UCSD-AML1 (cell line): ENCODE measurements around the gene SLC48A1.
A peak's percentile ranks its signal among the peaks of the same experiment; 100 is the strongest.

ENCODE experiments used
- DNase-seq: peaks from one replicate; lab custom pipeline; 2025; ENCODE audit not compliant: unreplicated experiment; lab: John Stamatoyannopoulos, UW

SLC48A1 gene

DNA sequence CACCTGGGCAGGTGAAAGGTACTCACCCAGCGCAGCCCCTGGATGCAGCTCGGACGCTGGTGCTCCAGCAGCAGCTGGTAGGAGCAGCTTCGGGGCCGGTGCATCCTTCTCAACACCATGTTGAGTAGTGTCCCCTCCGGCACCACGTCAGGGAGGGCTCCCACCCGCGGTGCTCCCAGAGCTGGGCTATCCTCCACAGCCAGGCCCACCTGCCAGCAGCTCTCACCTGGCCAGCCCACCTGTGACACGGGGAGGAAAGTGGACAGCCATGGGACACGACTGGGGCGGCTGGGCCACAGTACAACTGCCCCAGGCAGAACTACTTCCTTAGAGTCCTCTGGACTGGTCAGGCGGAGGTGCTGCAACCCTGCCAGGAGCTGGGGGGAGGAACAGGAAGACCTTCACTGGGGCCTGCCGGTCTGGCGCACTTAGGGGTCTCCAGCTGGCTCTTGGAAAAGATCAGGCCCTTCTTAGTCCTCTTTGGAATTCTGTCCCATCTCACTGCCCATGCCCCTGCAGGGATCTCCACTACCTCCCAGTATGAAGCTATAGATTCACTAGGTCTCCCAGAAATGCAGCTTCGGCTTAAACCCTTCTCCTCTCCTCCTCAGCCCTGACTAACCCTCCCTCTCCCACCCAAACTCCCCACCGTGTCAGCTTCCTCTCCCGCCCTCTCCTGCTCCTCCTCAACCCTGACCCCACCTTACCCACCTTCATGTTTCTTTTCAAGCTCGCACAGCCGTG lies 15.0 kb upstream of the SLC48A1 start:
- DNase-seq: peak; percentile 49

DNA sequence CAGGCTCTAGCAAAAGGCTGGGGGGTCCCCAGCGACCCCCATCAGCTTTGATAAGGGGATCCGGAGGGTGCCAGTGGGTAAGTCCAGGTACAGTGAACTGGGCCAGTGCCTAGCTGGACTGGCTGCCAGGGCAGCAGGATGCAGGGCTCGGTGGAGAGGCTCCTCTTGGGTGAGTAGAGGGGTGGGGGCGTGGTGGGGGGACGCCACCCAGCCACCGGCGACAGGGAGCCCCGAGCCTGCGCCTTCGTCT lies 14.5 kb upstream of the SLC48A1 start:
- DNase-seq: no peak

DNA sequence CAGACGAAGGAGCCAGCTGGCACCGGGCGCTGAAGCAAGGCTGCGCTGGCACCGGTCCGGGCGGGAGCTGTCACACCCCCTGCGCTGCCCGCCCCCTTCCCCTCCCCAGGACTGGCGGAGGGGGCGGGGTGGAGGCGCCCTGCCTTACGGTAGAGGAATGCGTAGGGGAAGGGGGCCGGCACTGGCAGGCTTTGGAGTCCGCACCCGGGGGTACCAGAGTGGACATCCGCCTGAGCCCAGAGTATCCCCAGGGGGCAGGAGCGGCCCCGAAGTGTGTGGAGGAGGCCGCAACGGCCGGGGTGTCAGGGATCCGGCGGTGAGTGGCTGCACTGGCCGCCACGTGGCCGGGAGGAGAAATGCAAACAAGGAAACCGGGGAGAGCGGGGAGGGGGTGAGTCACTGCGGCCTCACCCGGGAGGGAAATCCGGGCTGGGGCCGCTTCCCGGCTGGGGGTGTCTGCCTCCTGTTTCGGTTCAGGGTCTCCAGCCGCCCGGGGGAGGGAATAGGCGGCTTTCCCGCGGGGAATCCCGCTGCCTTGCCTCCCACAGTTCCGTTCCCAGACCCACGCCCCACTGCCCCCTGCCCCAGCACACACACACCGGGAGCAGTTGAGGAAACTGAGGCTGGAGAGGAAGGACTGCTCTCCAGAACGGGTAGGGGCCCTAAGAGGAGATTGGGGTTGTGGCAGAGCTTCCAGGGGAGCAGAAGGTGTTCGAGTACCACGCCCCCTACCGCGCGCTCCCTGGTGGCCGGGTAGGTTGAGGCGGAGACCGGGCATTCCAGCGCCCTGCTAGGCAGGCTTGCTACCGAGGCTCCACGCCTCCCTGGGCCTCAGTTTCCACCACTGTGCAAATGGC lies 14.0 kb upstream of the SLC48A1 start, which contains the start of gene RAPGEF3:
Gene RAPGEF3, minus strand, starts transcription at position 47 of the 857 bp plus-strand sequence. CDS start 324 bp downstream, outside the sequence.
- DNase-seq: peak; percentile 86

DNA sequence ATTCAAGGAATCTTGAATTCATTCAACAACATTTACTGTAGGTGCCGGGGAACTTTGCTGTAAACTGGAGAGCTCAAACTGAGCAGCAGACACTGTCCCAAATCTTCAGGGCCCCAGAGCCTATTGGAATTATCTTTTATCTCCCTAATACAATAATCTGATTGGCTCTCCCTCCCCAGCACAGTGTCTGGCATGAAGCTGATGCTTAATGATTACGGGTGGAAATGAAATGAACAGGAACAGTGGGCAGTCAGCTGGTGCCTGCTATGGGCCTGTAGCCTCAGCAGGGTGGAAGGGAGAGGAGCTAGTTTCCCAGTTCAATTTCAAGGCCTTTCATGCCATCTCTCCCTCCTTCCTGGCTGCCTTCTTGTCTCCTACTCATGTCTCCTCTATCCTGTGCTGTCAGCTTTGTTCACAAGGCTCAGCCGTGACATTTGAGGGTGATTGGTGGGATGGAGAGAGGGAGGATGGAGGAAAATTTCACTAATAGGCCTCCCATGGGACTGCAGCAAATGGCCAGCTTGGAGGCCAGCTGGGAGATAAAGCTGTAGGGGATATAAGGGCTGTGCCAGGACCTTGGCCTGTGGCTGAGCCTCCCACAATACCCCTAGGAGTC lies 10.1 kb upstream of the SLC48A1 start:
- no peak for DNase-seq

DNA sequence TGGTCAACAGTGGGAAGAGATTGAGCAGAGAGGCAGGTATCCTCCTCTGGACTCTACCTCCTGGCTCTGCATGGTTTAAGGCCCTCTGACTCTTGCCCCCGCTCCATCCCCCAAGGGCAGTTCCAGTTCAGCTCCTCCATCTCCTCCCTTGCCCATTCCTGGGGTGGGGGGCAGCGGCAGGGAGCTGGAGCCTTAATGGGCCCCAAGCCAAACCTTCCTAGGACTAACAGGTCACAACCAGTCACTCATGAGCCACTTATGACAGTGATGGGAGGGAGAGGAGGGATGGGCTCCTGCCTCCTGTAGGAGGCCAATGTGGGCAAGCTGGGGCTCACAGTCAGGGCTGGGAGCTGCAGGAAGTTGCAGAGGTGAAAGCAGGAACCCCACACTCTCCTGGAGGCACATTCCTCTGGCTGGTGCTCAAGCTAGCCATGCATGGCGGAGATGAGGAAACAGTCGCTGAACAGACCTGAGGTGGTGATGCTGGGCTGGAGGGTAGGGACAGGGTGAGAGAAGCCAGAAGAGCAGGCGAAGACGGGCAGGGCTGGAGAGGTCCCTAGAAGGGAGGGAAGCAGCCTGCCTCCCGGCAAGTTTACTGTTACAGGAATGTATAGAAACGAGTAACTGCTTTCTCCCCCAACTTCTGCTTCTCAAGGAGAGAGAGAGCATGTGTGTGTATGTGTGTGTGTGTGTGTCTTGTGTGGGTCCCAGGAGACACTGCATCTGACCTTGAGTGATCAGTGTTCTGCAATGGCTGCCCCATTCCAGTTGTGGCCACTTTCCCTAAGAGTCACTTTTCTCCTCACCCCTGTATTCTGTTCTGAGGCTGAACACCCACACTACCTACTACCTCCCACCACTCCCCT lies 9.3 kb upstream of the SLC48A1 start:
- DNase-seq: no peak

DNA sequence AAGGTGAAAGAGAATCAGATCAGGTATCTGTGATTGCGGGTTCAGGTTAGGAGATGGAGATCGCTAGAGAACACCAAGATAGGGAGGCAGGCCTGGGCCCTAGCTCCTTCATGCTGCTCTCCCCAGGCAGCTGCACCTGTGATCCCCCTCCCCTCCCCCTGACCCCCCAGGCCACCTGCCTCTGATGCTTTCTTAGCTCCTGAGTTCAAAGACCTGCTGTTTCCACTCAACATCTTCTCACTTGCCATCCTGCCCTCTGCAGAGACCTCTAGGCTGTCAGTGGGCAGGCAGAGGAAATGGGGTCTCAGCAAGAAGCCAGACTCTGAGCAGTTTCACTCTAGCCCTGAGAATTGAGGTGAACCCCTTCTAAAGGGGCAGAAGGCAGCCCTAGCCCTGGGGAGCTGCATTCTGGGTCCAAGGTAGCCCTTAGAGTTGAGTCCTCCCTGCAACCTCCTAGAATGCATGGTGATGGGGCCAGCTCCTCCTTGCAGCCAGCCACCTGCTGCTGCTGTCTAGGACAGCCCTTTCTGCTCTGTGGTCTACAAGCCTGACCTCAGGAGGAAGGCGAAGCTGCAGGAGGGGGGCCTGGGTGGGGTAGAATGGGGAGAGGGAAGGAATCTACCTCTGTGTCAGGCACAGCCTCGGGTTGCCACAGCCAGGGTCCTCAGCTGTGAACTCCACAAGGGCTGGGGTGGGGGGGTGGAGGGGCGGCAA lies 6.4 kb upstream of the SLC48A1 start:
- no peak for DNase-seq

DNA sequence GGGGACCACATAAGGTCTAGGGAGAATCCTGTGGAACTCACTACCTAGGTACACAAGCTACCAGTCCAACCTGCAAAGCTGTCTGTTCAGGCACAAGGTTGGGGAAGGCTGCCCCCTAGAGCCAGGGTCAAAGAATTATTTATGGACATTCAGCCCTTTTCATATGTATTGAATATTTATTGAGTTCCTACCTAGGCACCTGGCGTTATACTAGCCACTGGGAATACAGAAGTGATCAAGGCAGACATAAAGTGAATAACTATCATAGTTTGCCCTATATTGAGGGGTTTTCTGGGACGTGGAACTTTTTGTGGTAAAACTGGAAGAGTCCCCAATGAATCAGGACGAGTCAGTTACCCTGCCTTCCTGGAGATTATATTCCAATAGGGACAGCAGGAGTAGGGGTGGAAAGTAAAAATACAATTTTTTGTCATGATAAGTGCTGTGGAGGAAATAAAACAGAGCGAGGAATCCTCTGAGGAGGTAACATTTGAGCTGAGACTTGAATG lies 5.8 kb upstream of the SLC48A1 start:
- DNase-seq: peak; percentile 55

DNA sequence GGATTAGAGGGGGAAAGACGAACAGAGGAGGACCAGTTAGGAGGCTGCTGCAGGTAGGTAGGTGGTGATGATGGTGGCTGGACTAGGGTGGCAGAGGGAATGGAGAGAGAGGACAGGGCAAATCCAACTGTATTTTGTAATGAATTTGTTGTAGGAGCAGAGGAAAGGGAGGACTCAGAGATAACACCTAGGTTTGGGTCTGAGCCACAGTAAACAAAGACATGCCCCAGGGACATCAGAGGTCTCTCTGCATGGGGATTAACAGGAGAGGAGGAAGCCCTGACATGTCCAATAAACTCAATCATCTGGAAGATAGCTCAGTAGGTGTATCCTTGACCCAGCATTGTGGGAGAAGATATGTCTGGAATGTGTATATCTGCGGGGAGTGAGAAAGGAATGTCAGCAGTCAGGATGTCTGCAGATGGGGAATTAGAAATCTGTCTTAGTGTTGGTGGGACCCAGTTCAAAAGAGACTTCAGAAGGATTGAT lies 4.7 kb upstream of the SLC48A1 start:
- no peak for DNase-seq

DNA sequence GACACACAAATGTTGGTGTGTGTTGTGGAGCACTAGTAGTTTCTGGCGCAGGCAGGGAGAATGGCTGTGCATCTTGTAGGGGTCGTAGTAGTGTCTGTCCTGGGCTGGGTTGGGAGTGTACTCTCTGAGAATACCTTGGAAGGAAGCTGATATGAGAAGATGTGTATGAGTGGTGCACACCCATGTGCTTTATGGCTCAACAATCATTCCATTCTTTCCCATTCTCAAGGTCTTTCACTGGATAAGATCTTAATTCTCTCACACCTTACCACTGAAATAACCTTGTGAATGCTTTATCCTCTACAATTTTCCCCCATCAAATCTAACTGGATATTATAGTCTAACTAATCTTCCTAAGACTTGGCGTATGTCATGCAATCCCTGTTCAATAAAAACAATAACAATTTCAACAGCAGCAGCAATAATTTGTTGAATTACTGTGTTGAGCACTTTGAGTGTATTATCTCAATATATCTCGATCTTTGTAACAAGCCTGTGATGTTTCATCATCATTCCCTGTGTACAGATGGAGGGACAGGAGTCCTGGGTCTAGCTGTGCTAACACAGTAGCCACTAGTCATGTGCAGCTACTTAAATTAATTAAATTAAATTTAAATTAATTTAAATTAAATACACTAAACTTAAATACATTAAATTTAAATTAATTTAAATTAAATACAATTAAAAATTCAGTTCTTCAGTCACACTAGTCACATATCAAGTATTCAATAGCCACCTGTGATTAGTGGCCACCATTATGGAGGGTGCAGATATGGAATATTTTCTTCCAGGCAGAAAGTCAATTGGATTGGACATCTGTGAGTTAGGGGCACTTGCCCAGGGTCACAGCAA lies 3.6 kb upstream of the SLC48A1 start:
- no peak for DNase-seq

DNA sequence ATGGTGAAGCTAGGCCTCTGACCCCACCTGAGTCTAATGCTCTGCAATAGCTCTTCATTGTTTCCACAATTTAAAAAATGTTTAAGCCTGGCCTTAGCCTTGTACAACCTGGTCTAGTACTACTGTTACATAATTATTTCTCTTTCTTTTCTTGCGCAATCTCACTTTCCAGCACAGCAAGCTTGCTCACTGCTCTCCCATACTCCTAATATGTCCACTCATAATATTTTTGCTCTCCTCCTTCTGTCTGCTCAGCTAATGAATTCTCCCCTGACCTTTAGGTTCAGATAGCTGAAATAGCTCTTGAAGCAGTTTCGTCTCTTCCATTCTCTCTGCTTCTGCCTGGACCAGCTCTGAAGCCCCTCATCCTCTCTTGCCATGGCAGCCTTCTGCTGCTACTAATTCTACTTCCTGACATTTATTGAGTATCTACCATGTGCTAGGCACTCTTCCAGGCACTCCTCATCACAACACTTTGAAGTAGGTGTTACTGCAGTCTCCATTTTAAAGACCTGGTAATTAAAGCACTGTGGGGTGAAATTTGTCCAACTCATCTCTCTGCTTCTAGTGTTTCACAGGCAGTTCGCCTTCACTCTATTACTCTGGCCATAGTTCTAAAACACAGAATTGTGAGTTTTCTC lies 2.8 kb upstream of the SLC48A1 start:
- DNase-seq: no peak

DNA sequence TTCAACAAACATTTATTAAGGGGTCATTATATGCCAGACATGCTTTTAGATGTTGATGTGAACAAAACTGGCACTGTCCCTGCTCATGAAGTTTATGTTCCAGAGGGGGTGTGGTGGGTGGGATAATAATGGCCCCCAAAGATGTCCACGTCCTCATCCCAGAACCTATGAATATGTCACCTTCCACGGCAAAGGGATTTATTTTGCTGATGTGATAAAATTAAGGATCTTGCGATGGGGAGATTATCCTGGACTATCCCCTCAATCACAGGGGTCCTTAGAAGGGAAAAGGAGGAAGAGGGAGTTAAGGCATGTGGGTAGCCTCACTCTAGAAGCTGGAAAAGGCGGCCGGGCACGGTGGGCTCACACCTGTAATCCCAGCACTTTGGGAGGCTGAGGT lies 1.7 kb upstream of the SLC48A1 start:
- no peak for DNase-seq

DNA sequence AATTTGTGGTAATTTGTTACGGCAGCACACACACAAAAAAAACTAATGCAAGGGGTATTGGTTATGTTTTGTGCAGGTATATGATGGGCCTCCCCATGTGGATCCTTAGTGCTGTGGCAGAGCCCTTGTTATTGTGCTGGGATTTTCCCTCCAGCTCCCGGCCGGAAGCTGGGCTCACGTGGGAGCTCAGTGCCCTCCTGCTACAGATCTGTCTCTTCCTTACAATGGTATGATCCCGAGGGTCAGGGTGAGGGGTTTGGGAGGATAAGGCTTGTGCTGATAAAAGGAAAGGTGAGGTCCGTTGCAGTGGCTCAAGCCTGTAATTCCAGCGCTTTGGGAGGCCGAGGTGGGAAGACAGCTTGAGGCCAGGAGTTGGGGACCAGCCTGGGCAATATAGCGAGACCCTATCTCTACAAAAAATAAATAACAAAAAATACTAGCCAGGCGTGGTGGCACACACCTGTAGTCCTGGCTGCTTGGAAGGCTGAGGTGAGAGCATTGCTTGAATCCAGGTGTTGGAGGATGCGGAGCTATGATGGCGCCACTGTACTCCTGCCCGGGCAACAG lies 861 bp upstream of the SLC48A1 start:
- no peak for DNase-seq

DNA sequence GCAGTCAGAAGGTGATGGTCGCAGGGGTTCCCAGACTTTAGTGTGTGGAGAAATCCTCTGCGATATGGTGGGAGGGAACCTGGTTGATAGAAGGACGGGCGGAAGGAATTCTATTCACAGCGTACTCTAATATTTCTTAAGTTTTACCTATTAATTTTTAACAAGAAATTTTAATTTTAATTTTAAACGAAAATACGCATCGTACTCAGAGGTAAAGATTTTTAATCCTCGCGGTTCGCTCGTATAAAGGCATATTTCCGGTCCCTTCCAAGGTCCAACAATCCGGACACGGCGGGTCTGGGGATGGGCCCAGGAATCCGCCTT lies 338 bp upstream of the SLC48A1 start:
- no peak for DNase-seq

DNA sequence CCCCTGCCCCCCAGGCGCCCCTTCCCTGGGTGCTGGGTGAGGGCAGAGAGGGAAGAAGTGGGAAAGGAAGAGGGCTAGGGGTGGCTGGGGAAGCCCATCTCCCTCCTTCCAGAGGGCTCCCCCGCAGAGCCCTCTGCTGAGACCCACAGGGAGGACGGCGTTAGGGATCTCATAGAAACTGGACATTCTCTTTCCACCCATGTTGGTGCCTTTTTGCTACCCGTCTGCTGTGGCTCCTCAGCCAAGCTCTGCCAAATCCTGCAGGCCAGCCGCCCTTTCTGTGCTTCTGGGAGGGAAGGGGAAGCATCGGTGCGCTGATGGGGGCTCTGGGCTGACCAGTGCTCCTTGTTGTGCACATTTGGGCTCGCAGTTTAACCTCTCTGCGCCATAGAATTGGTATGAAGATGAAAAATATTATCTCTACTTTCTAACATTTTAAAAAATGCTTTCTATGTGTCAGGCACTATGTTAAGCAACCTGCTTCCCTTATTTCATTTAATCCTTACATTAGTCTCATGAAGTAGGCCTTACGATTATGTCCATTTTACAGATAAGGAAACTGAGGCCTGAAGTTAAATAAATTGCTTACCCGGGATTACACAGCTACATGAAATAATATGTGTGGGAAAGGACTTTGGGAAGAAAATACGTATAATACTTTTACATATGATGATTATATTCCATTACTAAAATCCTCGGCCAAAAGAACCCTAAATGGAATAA lies 981 bp downstream of the SLC48A1 start:
- DNase-seq: no peak

DNA sequence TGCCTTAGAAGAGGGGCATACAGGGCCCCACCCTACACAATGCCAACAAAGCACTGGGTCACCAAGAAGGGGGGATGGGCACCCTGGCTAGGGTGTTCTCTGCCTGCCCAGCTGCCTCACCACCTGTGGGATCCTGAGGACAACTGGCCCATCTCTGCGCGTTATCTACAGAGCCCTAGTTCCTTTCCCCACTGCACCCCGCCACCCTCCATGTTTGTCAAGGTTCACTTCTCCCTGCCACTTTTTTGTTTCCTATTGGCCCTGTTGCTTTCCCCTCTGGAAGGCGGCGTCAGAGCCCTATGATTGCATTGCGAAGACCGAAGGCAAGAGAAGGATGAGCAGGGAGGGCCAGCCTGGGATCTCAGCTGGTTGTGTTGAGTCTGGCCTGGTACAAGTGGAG lies 1.6 kb downstream of the SLC48A1 start:
- no peak for DNase-seq

DNA sequence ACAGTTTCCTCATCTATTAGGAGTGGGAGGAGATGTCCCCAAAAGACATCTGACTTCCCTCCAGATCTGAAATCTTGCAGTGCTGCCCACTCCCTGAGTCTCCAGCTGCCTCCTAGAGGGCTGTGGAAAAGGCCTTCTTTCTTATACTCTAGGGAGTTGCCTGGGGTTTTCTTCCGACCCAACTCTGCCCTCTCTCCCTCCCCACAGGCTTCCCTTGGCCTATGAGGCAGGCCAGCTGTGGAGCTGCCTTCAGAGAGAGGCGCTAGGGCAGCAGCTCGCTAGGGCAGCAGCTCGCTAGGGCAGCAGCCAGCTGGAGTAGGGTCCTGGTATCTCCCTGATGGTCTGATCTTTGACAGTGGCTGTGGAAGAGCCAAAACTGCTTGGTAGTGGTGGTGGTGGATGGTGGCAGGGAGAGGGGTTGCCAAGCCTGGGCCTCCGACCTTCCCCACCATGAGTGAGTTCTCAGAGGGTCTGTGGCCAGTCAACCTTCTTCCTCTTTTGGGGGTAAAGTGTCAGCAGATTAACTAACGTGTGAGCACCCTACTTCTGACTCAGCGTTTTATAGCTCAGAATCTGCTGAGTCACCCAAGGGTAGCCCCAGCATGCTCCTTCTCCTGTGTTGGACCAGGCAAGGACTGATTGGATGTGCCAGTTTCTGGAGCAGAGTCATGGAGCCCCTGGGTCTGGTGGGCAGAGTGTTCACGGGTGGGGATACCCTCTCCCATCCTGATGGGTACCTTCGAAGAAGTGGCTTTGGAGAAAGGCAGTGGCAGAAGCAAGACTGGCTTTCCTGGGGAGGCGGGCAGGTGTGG lies 2.3 kb downstream of the SLC48A1 start:
- DNase-seq: peak; percentile 72
